Activated CD8-positive, alpha-beta memory T cell treated with anti-CD3 and anti-CD28 coated beads, Interleukin-2, amount 50 U/mL, for 1 hour (primary cell): ENCODE data around the gene MCRIP2.
A peak's percentile ranks its signal among the peaks of the same experiment; 100 is the strongest.
"Not testable (repeated sequence)": the region's sequence is repeated elsewhere in the genome, so short reads cannot be mapped to it uniquely, and the experiment has no call there.

Experiments used
- DNase-seq: peaks from one replicate; pipeline ENCODE4 v3.0.0-alpha.2; 2020; ENCODE audit errors: extremely low read depth

The MCRIP2 gene

DNA sequence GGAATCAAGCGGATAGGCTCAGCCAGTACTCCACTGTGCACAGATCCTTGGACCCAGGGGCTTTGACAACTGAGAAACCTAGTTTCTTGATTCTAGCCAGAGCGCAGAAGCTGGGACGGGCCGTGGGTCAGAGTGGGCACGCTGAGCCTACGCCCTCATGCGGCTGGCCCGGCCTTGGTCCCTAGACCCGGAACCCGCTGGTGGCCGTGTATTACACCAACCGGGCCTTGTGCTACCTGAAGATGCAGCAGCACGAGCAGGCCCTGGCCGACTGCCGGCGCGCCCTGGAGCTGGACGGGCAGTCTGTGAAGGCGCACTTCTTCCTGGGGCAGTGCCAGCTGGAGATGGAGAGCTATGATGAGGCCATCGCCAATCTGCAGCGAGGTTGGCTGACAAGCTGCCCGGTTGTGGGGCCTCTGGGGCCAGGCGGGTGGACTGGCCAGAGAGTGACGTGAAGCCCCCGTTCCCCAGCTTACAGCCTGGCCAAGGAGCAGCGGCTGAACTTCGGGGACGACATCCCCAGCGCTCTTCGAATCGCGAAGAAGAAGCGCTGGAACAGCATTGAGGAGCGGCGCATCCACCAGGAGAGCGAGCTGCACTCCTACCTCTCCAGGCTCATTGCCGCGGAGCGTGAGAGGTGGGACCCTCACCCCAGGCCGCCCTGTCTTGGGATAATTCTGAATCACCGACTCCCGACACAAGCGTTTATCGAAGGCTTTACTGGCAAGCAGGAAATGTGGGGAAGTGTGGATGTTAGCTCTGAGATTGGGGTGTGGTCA is 39.5 kb downstream of the MCRIP2 start:
- no peak for DNase-seq

DNA sequence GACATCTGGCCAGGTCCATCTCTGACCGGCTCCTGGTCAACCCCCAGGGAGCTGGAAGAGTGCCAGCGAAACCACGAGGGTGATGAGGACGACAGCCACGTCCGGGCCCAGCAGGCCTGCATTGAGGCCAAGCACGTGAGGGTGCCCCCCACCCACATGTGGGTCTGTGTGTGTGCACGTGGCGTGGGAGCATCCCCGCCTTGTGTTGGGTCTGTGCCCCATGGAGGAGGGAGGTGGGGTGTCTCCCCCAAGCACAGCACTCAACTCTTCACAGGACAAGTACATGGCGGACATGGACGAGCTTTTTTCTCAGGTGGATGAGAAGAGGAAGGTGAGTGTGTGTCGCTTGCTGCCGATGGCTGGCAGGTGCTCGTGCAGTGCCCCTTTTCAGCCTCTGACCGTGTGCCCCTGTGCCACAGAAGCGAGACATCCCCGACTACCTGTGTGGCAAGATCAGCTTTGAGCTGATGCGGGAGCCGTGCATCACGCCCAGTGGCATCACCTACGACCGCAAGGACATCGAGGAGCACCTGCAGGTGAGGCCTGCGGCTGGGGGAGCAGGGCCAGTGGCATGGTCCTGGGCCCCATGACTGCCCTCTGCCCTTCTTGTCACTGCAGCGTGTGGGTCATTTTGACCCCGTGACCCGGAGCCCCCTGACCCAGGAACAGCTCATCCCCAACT is 40.3 kb downstream of the MCRIP2 start:
- no peak for DNase-seq

DNA sequence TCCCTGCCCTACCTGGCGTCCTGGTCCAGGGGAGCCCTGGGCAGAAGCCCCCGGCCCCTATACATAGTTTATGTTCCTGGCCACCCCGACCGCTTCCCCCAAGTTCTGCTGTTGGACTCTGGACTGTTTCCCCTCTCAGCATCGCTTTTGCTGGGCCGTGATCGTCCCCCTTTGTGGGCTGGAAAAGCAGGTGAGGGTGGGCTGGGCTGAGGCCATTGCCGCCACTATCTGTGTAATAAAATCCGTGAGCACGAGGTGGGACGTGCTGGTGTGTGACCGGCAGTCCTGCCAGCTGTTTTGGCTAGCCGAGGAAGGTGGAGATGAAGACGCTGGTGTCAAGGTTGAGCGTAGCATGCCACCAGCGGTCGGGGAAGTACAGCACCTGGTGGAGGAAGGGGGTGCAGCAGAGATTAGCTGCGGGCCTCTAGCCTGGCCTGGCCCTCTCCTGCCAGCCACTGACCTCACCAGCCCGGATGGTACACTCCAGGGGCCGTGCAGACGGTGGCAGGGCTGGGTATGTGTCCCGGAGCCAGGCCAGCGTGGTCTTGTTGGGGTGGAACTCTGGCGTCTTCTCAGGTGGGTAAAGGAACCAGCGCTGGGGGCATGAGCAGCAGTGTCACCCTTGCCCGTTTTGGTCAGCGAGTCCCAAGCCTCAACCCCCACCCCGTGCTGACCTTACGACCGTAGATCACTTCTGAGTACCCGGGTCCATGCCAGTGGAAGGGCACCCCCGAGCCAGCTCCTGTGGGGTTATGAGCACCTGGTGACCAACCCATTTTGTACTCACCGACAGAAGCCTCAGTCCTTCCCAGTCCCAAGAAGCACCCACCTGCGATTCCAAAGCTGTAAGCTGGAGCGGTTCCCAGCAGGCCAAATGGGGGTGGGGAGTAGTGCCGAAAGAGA is 41.1 kb downstream of the MCRIP2 start:
- DNase-seq = no peak

DNA sequence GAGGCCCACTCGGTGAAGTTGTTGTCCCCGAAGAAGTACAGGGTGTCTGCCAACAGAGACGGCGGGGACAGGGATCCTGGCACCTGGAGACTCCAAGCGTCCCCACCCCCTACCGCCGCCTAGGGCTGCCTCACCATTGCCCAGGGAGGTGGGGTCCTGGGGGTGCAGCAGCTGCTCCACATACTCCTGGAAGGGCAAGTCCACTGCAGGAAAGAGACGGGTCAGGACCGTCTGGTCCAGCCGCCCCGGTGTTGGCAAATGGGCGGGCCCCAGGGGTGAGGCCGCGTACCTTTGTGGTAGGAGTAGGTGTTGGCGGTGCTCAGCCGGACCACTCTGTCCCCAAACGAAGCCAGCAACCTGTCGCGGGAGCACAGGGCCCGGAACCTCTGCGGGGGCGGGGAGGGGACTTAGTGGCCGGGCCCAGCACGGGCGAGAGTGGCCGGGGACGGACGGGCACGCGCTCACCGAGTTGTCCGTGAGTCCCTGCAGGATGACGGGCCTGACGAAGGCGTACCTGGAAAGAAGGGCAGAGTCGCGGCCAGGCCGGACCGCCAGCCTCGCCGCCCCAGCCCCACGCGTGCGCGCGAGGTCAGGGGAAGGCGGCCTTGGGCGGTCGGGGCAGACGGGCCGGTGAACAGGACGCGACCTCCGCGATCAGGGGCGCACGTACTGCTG is 41.9 kb downstream of the MCRIP2 start:
- no peak for DNase-seq

DNA sequence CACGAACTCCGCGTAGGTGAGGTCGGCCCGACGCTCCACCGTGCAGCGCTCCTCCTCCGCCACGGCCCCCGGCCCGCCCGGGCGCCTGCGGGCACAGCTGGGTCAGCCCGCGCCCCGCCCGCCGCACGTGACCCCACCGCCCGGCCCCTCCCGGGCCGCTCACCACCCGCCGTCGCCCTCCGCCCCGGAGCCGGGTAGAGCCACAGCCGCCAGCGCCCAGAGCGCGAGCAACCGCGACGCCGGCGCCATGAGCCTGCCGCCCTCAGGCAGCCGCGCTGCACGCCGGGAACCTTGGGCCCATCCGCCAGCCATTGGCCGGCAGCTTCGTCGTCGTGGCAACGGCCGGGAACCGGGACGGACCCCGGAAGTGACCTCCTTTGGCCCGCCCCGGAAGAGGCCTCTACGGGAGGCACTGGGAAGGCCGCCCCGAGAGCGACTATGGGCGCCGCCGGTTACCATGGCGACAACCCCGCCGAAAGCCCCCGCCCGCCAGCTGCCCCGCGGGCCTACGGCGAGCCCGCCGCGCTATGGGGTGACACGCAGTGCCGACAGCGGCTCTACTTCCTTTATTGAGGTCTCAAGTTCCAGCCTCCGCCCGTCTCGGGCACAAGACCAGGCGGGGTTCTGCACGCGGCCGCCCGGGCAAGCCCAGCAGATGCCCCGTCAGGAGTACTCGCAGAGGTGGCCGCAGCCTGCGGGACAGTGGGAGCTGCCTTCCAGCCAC is 42.6 kb downstream of the MCRIP2 start, which contains the start of gene JMJD8:
Gene JMJD8, minus strand, starts transcription at position 264 of the 724 bp plus-strand sequence. Its CDS starts 15 bp downstream, at position 249.
- DNase-seq = peak; percentile 90

DNA sequence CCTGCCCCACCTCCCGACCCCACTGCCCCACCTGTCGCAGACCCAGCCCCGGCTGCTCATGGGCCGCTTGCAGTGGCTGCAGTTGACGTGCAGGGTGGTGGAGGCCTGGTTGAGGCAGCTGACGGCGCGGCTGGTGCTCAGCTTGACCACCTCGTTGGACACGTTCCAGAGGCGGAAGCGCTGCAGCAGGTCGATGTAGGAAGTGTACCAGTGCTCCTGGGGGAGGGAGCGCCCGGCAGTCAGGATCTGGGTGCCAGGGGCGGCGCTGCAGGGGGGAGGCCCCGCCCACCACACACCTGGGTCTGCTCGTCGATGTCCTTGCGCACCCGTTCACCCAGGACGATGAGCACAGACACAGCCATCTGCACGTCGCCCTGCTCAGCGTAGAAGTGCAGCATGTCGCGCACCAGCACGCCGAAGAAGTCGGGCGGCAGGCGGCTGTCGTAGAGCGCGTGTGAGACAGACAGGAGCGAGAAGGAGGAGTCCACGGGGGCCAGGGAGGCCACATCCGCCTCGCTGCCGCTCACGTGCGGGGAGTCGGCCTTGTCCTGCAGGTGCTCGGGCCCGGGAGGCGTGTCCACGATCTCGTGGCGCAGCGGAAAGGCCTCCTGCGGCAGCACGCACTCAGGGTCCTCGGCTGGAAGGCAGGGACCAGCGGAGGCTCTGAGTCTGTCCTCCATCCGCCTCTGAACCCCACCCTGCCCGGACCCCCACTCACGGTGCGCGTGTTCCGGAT is 43.5 kb downstream of the MCRIP2 start:
- no peak for DNase-seq

DNA sequence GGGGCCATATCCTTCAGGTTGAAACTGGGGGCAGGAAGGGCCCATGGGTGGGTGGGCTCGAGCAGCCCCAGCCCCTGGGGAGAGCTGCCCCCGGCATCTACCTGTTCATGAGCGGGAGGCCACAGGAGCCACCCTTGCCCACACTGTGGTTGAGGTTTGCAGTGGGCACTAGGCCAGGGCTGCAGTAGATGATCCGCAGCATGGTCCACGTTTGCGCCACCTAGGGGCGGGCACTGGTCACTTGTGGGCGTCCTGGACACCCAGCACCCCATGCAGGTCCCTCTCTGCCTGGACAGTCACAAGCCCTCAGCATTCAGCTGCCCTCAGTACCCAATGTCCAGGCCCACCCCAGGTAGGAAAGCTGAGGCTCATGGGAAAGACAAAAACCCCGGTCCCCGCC is 44.3 kb downstream of the MCRIP2 start:
- no peak for DNase-seq

DNA sequence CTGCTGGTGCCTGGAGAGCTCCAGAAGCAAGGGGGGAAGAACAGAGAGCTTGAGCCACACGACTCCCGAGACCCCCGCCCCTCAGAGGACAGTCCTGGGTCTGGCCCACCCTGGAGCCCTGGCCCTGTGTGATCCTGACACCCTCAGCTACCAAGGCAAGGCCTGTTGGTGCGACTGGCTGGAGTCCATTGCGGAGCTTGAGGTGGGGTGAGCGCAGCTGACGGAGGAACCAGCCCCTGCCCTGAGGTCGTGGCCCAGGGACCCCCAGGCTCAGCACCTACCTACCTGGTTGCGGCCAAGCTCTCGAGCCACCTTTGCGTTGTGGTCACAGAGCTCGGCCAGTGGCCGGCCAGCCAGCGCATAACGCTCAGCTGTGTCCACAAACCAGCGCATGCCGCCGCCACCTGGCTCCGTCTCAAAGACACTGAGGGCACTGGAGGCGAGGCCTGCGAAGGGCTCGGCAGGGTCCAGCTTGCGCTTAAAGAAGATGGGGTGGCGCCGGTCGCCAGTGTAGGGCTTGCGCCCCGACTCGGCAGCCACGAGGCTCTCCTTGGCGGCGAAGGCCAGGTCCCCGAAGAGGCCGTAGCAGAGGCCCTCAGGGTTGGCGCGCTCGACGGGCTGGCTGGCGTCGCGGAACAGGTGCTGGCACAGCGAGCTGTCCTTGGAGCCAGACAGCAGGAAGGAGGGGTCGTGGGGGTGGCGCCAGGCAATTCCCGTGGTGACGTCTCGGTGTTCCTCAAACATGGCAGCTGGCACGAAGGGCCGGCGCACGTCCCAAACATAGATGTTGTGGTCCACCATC is 45.0 kb downstream of the MCRIP2 start:
- no peak for DNase-seq

DNA sequence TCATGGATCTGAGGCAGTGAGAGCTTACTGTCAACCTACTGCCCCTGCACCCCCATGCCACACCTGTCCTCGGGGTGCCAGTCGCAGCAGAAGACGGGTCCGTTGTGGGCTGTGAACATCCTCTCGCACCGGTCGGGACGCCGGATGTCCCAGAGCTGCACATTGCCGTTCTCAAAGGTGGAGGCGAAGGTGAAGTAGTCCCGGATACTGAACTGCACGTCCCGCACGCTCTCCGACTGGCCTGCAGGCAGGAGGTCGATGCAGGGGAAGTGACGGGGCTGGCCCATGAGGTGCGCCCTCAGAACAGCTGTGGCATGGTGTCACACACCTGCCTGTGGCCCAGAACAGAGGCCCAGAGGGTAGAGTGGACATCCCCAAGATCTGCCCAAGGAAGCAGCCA is 45.9 kb downstream of the MCRIP2 start:
- DNase-seq = no peak

DNA sequence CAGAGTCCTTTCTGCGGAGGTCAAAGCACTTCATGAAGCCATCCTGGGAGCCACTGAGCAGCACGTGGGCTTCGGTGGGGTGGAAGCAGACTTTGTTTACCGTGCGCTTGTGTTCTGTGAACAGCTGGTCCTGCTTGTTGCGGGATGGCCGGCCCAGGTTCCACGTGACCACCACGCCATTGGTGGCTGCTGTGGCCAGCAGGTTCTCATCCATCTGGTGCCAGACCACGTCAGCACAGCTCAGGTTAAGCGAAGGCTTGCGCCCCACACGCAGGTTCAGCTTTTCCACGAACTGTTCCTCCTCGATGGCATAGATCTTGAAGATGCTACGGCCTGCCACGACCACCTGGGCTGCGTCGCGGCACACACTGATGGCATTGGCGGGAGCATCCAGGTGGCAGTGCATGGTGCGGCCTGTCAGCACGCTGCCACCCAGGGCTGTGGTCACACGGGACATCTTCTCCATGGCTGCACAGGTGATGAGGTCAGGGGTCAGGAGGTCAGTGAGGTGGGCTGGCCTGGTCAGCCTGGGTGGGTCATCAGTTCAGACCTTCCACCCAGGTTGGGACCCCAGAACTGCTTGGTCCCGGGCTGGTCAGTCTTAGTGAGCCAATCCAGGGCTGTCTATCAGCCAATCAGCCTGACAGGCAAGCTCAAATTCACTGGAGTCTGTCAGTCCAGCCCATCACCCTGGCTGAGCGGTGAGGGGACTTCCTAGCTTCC is 47.7 kb downstream of the MCRIP2 start:
- DNase-seq = no peak

DNA sequence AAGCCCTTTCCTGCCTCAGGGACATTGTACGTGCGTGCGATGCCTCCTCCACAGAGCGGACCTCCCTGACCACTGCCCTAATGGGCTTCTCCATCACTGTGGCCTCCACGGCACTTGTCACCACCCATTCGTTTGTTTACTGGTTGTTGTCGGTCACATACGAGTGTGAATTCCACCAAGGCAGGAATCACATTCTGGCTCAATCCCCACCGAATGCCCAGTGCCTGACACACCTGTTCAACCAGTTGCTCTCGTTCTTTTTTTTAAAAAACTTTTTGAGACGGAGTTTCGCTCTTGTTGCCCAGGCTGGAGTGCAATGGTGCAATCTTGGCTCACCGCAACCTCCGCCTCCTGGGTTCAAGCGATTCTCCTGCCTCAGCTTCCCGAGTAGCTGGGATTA is 49.6 kb downstream of the MCRIP2 start:
- not testable (repeated sequence) for DNase-seq

DNA sequence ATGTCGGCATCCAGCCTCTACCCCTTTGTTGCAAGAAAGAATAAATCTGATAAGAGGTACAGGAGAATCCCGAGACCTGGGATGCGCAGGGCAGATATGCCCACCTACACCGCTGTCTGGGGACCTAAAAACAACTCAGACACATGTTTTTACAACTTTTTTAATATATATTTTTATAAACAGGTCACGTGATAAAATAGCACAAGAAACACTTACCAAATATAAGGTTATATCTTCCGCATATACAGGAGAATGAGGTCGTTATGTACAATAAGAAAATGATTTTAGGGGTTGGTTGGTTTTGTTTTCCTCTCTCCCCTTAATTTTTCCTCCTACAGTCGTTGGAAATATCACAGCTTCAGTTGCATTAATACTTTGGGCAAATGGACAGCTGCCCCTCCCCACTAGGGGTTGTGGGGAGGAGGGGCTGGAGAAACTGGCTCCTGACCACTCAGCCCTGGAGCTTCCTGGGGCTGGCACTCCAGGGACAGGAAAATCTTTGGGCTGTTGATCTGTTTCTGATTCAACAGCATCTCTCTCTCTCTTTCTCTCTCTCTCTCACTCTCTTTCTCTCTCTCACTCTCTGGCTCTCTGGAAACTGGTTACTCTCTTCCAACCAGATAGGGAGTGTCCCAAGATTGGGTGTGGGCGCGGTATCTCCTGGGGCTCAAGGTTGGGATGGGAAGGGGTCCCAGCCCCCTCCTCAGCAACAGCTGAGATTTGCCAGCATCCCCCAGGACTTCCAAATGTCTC is 50.9 kb downstream of the MCRIP2 start:
- DNase-seq = no peak

DNA sequence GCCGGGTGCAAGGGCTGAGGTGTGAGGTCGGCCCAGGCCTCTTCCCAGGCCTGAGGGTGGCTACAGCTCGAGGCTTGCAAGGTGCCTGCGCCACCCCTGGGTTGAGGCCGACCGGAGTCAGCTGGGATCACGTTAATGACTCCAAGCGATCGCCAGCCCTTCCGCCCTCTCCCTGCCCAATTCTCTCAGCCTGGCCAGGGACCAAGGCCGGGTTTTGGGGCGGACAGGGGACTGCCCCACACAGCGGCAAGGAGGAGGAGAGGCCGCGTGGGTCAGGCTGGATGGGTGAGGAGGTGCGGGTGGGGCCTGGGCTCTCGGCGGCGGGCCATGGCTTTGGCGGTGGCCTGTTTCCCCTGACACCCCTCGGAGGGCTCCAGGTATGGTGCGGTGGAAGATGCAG is 51.7 kb downstream of the MCRIP2 start:
- DNase-seq = no peak

DNA sequence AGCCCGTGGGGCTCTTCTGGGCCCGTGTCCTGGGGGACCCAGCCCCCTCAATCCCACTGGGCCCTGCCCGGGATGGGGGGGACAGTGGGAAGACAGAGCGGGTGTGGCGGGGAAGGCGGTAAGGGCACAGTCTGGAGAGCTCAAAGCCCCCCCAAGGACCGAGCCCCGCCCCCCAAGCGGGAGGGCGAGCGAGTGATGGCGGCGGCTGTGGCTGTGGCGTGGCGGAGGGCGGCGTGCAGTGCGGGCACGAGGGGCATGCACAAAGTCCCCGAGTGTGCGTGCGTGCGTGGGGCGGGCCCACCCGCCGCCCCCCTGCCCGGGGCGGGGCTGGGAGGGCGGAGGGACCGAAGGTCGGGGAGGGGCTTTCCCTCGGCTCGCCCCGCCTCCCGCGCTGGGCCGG is 52.1 kb downstream of the MCRIP2 start:
- no peak for DNase-seq

DNA sequence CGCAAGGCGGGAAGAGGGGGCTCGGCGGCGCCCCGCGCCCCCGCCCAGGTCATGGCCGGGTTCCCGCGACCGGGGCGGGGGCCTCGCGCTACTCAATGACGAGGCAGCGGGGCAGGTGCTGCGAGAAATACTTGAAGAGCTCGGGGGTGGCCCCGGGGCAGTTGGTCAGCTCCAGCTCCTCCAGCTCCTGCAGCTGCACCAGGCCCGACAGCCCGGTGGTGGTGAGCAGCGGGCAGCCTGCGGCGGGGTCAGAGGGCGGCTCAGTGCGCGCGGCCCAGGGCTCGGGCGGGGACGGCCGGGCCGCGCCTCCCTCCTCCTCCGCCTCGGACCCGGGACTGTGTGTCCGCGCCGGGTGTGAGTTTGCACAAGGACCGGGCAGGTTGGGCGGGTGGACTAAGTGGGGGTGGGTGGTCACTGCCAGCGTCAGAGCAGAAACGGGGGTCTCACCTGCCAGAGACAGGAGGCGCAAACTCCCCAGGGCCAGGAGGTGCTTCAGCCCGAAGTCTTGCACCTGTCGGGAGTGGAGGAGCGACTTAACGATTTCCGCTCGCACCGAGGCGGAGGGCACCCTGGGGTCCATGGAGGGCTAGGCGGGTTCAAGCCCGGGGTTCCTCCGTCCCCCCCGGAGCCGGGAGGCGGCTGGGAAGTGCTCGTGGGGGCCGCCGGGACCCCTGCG is 52.7 kb downstream of the MCRIP2 start:
- DNase-seq = no peak

DNA sequence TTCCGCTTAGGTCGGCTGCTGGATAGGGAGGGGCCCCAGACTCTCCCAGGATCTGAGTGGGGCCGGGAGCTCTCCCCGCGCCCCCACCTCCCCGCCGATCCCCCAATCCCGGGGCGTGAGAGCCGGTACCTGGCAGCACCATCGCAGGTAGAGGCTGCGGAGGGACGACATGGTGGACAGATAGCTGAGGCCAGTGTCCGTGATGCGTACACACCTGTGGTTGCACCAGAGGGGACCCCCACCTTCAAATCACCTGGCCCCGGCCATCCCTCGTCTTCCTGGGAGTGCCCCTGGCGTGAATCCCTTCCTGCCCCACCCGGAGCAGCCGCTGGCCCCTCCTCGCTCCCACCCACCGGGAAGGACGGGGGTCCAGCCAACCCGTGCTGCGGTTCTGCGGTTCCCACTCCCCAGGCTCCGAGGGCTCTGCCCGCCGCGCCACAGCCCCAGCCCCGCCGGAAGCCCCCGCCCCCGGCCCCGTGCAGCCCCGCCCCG is 53.3 kb downstream of the MCRIP2 start:
- no peak for DNase-seq

DNA sequence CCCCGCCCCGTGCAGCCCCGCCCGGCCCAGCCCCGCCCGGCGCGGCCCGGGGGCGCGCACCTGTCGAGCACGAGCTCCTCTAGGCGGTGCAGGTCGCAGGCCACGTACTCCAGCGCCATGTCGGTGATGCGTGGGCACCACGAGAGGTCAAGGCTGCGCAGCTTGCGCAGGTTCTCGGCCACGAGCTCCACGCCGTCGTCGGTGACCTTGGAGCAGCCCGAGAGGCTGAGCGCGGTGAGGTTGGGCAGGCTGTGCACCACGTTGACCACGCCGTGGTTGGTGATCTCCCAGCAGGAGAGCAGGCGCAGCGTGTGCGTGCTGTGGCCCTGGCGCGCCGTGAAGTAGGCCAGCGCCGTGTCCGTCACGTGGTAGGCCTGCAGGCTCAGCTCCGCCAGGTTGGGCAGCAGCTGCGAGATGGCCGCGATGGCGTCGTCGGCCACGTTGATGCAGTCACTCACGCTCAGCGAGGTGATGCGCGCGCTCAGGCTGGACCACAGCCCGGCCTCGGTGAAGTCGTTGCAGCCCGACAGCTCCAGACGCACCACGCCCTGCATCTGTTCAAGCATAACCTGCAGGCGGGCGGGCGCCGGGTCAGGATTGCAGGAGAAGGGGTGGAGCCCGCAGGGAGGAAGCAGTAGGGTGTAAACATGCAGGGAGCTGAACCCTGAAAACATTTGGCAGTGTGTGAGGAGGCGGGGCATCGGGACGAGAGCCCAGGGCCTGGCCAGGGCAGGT is 53.9 kb downstream of the MCRIP2 start:
- DNase-seq = no peak
